ENCODE results near the gene ZNF385B. TPM values are rescaled to one million over a fixed set of nuclear protein-coding genes. Genes with fewer than 3 reads are reported as not detected.

Gene ZNF385B
- total RNA-seq, 1 experiment from 2014 or later = not detected

- DNase-seq (ENCODE audit: low spot score) = no peak
Observed at GRCh38 chr2:179745635-179746256, 115.7 kb downstream of the ZNF385B start.

- no peak for DNase-seq (ENCODE audit: low spot score)
Observed at GRCh38 chr2:179744401-179744800, 117.0 kb downstream of the ZNF385B start.

- DNase-seq (ENCODE audit: low spot score) = no peak
Observed at GRCh38 chr2:179741317-179741716, 120.1 kb downstream of the ZNF385B start.

GRCh38 chr2:179729966-179730365 is 131.4 kb downstream of the ZNF385B start:
- DNase-seq (ENCODE audit: low spot score) = no peak

GRCh38 chr2:179726461-179727180 is 134.8 kb downstream of the ZNF385B start:
- no peak for DNase-seq (ENCODE audit: low spot score)

- no peak for DNase-seq (ENCODE audit: low spot score)
Observed at GRCh38 chr2:179724403-179724802, 137.0 kb downstream of the ZNF385B start.

- DNase-seq (ENCODE audit: low spot score) = no peak
Observed at GRCh38 chr2:179720173-179720772, 141.1 kb downstream of the ZNF385B start.

GRCh38 chr2:179715871-179716270 is 145.5 kb downstream of the ZNF385B start:
- no peak for DNase-seq (ENCODE audit: low spot score)

GRCh38 chr2:179715196-179715595 is 146.2 kb downstream of the ZNF385B start:
- DNase-seq (ENCODE audit: low spot score) = no peak

GRCh38 chr2:179712825-179713224 is 148.6 kb downstream of the ZNF385B start:
- no peak for DNase-seq (ENCODE audit: low spot score)

- DNase-seq (ENCODE audit: low spot score) = no peak
Observed at GRCh38 chr2:179711375-179711774, 150.0 kb downstream of the ZNF385B start.

GRCh38 chr2:179703702-179704101 is 157.7 kb downstream of the ZNF385B start:
- no peak for DNase-seq (ENCODE audit: low spot score)

- no peak for DNase-seq (ENCODE audit: low spot score)
Observed at GRCh38 chr2:179702912-179703311, 158.5 kb downstream of the ZNF385B start.

- DNase-seq (ENCODE audit: low spot score) = no peak
Observed at GRCh38 chr2:179701524-179702110, 159.8 kb downstream of the ZNF385B start.

- no peak for DNase-seq (ENCODE audit: low spot score)
Observed at GRCh38 chr2:179695486-179695885, 165.9 kb downstream of the ZNF385B start.

GRCh38 chr2:179694963-179695362 is 166.4 kb downstream of the ZNF385B start:
- DNase-seq (ENCODE audit: low spot score) = no peak

- no peak for DNase-seq (ENCODE audit: low spot score)
Observed at GRCh38 chr2:179692610-179693009, 168.8 kb downstream of the ZNF385B start.

GRCh38 chr2:179692043-179692442 is 169.4 kb downstream of the ZNF385B start:
- no peak for DNase-seq (ENCODE audit: low spot score)

- DNase-seq (ENCODE audit: low spot score) = no peak
Observed at GRCh38 chr2:179691235-179691634, 170.2 kb downstream of the ZNF385B start.

- no peak for DNase-seq (ENCODE audit: low spot score)
Observed at GRCh38 chr2:179686718-179687342, 174.6 kb downstream of the ZNF385B start.

GRCh38 chr2:179686069-179686468 is 175.3 kb downstream of the ZNF385B start:
- no peak for DNase-seq (ENCODE audit: low spot score)

GRCh38 chr2:179685146-179685545 is 176.3 kb downstream of the ZNF385B start:
- DNase-seq (ENCODE audit: low spot score) = no peak
